ENCODE results near the gene ZFP62.
"Not testable (repeated sequence)": the region's sequence is repeated elsewhere in the genome, so short reads cannot be mapped to it uniquely, and the experiment has no call there.

ZFP62 gene

DNA sequence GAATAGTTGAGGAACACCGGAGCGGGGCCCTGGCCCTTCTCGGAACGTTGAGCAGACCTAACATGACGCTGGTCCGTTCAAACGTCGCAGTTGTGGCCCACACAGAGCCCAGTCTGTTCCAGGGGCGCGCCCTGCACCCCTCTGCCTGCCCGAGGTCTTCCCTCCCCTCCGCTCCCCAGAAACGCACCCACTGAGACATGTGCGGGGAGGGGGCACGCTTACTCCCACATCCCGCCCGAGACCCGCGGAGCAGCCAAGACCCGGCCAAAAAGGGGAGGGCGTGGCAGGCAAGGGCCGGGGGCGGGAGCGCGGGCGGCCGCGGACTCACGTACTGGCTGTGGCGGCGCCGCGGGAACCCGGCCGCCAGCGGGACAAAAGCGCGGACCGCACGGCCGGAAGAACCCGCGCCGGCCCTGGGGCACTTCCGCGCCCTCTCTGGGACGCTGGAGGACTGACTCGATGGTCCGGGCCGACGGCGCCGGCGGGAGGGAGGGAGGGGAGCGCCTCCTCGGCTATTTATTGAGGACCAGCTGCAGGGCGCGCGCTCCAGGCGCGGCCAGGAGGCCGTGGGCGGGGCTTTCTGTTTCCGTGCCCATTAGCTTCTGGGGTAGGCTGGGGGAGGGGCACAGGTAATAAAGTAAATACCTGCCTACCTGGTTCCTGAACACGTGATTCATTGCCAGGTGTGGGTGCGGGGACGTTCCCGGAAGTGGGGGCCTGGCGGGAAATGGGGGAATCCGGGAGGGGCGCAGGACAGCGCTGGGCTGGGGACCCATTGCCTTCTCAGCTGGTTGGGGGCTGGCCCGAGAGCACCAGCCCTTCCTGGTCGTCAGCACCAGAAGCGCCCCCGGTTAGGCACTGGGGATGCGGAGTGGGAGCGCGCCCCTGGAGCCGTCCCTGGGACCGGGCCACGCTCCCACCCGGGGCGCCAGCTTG lies at the start of gene ZFP62:
Gene ZFP62, minus strand, starts transcription at position 390 of the 936 bp plus-strand sequence. Its CDS starts 57 bp downstream, at position 333.
- peak; percentile 81 for DNase-seq (ENCODE audit: low read depth)

DNA sequence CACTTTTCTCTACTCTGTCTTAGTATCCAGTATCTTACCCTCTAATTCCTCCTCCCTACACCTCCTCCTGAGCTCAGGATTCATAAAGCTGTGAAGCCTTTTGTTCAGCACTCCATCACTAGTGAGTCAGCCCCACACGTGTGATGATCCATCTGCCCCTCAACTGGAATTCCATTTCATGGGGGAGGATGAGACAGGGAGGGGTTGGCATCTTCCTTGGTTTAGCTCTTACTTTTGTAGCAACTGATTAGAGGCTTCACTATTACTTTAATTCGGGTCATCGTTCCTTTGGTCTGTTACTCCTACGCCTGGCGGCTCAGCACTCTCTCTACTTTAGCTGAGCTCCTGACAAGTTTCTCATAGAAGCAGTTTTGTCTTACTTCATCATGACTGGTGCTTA lies 49.7 kb upstream of the ZFP62 start:
- no peak for DNase-seq (ENCODE audit: low read depth)

DNA sequence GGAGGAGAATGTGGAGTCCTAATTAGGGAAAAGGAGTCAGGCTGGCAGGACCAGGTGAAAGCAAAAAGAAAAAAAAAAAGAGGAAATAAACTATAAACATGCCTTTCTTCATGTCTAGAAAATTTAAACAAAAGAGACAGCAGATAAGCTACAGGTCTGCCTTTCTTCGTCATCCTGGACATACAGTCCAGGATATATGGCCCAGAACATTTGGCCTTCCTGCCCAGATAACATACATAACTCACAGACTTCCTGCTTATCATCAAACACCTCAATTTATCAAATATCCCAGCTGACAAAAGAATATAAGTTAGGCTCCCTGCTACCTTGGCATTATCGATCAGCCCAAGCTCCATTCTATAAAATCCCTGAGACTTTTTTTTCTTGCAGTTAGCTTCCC lies 49.1 kb upstream of the ZFP62 start:
- DNase-seq (ENCODE audit: low read depth): no peak

DNA sequence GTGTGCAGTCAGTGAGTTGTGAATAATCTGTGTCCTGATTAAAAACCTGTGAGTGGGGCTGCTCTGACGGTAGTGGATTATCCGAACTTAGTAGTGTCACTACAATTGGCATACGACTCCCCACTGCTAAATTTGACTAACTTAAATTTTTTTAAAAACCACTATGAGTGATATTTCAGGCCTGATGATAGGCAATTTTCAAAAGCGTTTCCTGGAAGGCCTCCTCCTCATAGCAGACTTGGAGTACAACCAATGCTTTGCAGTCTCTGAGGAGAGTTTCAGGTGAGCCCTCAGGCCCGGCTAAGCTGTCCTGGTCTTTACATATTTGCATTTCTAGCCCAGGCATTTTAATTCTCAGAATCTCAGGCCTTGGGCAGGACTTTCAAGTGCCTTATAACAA lies 48.7 kb upstream of the ZFP62 start:
- no peak for DNase-seq (ENCODE audit: low read depth)

DNA sequence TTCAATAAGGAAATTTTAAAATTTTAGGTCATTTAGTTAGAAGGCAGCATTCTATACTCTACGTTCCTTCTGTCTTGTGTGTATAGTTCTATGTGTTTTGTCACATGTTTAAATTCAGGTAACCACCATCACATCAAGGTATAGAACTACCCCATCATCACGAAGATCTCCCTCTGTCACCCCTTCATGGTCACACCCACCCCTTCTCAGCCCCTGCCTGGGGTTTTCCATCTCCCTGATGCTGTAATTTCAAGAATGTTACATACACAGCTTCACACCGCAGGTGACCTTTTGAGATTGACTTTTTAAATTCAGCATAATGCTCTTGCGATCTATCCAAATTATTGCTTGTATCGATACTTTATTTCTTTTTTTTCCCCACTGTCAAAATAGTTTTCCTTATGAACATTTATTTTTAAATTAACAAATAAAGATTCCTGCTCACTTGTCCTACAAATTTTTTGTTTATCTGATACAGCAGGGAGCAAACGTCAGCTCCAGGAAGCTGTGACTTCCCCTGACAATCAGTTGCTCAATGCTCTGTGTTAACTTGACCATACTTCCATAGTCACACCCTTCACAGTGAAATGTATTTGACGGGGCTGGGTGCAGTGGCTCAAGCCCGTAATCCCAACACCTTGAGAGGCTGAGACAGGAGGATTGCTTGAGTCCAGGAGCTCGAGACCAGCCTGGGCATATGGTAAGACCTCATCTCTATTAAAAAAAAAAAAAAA lies 48.1 kb upstream of the ZFP62 start:
- DNase-seq (ENCODE audit: low read depth): no peak

DNA sequence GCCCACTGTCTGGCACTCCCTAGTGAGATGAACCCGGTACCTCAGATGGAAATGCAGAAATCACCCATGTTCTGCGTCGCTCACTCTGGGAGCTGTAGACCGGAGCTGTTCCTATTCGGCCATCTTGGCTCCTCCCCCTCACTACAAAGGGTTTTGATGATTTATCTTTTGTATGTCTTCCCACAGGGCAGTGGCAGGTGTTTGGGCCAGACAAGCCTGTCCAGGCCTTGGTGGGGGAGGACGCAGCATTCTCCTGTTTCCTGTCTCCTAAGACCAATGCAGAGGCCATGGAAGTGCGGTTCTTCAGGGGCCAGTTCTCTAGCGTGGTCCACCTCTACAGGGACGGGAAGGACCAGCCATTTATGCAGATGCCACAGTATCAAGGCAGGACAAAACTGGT lies 47.3 kb upstream of the ZFP62 start:
- no peak for DNase-seq (ENCODE audit: low read depth)

DNA sequence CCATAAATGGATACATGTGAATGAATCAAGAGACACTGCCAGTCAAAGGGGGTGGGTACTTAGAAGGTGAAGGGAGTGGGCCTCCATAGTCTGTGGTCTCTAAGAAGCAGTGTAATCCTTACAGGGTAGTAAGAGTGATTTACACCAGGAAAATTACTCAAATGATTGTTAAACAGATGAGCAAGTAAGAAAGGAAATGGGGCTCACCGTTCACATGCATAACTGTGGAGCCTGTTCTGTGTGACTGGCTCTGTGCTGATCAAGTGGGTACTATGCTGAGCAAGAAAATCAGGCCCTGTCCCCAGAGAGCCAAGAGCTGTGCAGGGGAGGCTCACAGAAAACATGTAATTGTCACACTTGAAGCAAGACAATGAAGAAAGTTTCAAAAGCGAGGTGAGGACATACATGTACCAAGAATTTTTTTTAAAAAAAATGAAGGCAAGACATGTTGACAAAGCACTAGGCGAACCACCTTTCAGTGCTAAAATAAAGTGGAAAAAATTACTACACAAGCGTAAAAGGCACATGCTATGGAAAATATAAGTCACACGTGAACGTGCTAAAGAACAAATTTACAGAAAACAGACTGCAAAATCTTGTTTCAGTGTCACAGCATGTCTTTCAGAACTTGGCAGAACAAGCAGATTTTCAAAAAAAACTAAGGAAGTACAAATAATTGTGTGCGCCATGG lies 40.4 kb upstream of the ZFP62 start:
- DNase-seq (ENCODE audit: low read depth): no peak

DNA sequence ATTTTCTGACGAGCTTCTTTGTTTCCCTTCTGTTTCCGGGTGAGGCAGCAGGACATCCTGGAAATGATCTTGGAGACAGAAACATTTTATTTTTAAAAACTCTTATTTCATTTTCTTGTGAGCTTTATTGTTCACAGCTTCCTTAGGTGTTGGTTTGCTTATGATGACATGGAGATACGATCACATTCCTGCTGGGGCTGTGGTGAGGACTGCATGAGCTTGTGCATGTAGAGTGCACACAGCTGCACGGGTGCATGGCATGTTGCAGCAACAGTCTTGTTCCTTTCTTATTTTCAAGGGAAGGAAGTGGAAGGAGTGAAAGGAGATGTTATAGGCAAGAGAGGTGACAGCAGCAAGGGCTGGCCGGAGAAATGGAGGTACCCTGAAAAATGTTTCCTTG lies 39.1 kb upstream of the ZFP62 start:
- no peak for DNase-seq (ENCODE audit: low read depth)

DNA sequence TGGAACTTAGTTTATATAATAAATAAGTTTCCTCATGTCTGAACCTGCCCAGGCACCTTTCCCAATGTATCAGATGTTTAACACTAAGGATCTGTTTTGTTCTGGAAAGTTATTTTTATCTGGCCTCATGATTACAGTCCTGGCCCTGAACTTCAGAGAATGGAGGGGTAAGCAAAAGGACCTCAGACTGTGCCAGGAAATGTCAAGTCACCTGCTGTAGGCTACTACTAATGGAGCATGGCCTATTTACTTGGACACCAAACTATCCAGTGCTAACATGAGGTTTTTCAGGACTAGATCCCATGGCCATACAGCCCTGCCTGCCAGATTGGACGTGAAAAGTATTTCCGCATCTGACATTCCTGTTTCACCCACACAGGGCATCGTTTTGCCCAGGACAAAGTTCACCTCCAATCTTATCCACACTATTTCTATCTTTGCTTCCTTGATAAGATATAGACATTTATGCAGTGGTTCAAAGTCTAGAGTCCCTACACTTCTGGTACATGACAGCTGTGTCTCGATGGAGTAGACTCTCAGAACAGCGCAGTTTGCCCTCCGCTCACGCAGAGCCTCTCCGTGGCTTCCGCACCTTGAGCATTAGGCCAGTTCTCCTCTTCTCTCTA lies 37.7 kb upstream of the ZFP62 start, which contains the start of gene BTNL8:
Gene BTNL8, plus strand, starts transcription at position 539 of the 626 bp plus-strand sequence. CDS start 152 bp downstream, outside the sequence.
- DNase-seq (ENCODE audit: low read depth): no peak

DNA sequence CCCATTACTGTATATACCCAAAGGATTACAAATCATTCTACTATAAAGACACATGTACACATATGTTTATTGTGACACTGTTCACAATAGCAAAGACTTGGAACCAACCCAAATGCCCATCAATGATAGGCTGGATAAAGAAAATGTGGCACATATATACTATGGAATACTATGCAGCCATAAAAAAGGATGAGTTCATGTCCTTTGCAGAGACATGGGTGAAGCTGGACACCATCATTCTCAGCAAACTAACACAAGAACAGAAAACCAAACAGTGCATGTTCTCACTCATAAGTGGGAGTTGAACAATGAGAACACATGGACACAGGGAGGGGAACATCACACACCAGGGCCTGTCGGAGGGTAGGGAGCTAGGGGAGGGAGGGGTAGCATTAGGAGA lies 34.3 kb upstream of the ZFP62 start:
- not testable (repeated sequence) for DNase-seq (ENCODE audit: low read depth)

DNA sequence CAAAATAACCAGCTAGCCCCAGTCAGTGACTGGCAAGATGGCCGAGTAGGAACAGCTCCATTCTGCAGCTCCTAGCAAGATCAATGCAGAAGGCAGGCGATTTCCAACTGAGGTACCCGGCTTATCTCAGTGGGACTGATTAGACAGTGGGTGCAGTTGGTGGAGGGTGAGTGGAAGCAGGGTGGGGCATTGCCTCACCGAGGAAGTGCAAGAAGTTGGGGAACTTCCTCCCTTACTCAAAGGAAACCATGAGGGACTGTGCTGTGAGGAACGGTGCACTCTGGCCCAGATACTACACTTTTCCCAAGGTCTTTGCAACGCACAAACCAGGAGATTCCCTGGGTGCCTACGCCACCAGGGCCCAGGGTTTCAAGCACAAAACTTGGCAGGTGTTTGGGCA lies 28.3 kb upstream of the ZFP62 start:
- no peak for DNase-seq (ENCODE audit: low read depth)

DNA sequence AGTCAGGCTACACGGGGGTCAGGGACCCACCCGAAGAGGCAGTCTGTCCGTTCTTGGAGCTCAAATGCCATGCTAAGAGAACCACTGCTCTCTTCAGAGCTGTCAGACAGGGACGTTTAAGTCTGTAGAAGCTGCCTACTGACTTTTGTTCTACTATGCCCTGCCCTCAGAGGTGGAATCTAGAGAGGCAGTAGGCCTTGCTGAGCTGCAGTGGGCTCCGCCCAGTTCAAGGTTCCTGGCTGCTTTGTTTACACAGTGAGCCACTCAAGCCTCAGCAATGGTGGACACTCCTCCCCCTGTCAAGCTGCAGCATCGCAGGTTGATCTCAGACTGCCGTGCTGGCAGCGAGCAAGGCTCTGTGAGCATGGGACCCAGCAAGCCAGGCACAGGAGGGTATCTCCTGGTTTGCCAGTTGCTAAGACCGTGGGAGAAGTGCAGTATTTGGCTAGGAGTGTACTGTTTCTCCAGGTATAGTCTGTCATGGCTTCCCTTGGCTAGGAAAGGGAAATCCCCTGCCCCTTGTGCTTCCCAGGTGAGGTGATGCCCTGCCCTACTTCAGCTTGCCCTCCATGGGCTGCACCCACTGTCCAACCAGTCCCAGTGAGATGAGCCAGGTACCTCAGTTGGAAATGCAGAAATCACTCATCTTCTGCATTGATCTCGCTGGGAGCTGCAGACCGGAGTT lies 24.9 kb upstream of the ZFP62 start:
- not testable (repeated sequence) for DNase-seq (ENCODE audit: low read depth)

DNA sequence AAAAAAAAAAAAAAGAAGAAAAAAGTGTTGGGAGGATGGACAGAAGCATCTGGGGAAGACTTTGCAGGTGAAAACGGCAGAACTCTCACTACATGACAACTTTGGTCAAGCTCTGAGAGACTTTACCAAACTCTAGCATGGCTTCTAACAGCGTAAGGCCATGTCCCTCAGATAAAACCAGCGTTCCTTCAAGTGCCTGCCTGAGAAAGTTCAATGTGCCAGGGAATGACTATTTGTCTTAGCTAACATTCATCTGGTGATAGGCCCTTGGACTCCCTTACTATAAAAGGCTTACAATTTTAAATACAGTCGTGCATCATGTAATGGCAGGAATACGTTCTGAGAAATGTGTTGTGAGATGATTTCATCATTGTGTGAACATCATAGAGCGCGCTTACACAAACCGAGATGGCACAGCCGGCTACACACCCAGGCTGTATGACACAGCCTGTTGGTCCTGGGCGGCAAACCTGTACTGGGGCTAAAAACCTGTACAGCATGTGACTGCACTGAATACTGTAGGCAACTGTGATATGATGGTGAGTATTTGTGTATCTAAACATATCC lies 14.9 kb upstream of the ZFP62 start:
- DNase-seq (ENCODE audit: low read depth): no peak

DNA sequence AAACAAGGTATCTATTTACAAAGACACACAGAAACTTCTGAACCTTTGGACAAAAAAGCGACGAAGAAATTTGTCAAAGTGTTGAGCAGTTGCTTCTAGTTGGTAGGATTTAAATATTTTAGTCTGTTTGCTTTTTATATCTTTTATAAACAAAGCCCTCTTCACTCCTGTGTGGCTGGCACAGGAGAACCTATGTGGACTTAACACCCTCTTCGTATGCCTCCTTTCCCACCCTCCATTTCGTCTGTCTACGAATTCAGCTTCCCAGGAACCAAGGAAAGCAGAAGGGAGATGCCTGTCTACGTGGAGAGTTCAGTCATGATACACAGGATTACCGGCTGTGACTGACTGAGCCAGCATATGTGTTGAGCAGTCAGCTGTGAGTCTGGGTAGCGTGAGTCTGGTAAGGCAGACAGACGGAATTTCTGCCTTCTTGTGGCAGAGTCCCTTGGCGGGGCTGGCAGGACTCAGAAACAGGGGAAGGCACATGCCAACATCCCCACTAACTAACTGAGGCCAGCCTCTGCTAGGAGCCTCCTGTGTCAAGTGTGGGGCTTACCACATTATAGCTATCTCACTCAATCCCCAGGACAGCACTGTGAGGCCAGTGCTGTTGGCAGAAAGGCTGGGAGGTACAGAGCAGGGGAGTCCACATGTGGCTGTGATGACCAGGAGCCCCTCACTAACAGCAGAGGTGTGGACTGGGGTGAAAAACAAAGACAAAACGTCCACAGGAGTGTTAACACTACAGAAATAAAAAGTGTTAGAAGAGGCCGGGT lies 13.9 kb upstream of the ZFP62 start:
- DNase-seq (ENCODE audit: low read depth): no peak

DNA sequence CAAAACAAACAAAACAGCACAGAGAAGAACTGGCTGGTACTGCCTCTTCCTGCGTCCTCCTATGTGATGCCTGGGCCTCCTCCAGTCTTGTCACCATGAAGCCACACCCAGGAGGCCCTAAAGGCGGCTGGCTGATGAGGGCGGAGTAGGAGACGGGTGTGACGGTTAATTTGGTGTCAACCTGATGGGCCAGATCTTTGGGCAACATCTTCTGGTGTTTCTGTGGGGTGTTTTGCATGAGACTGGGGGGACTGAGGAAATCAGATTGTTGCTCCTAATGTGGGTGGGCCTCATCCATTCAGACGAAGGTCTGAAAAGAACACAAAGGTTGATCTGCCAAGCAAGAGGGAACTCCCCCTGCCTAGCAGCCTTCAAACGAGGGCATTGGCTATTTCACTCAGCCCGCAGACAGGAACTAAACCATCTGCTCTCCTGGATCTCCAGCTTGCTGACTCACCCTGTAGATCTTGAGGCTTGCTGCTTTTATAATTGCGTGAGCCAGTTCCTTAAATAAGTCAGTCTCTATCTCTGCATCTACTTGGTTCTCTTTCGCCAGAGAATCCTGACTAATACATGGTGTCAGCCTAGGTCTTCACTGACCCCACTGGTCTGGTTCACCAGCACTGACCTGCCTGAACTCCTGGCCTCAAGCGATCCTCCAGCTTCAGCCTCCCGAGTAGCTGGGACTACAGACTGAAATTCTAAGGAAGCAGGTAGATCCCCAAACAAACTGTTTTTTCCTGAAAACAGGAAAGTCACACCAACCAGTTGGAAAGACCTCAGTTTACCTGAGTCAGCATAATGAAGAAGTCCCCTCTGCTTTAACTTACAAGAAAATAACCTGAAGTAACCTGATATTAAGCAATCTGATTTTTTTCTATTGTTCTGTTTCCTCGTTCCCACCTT lies 12.8 kb upstream of the ZFP62 start:
- no peak for DNase-seq (ENCODE audit: low read depth)

DNA sequence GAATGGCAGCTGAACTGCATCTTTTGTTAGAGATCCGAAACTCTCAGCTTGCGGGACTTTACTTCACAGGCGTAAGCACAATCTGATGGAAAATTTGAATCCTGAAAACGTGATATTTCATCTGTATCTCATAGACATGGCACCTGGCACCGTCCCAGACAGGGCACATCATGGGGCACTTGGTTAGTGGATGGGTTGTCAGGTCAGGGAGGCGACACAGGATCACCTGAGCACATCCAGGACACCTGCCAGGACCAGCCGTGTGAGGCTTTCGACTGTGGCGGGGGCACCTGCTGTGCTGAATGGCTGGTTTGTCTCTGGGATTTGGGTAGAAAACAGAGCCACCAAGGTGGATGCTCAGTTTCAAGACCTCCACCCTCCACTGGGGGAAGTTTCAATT lies 11.3 kb upstream of the ZFP62 start:
- no peak for DNase-seq (ENCODE audit: low read depth)

DNA sequence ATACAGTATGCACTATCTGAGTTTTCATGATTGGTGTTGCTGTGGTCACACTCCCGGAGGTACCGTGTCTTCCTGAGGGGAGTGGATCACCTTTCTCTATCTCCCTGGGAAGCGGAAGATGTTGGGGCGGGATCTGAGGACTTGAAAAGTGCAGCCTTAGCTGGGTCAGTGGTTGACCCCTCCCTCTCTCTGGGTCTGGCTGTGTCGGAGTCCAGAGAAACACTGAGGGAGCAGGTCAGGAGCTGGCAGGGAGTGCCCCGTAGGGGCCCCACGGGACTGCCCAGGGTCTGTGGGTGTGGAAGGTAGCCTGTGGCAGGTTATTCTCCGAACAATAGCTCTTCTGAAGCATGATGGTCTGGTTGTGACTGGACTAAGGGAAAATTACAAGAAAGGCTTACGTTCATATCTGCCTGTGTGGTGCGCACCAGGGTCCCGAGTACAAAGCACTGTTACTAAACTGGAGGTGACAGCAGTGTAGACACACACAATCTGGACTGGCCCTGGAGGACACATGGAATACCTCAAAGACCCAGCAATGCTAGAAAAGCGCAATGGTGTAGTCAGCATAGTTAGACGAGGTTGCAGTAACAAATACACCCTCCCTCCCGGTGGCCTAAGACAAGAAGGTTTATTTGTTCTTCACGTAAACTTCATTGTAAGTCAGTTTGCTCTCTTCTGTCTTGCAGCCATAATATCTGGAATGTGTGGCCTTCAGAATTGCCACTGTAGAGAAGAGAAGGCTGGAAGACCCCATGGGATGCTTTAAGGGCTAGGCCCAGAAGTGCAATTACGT lies 9.4 kb upstream of the ZFP62 start:
- no peak for DNase-seq (ENCODE audit: low read depth)

DNA sequence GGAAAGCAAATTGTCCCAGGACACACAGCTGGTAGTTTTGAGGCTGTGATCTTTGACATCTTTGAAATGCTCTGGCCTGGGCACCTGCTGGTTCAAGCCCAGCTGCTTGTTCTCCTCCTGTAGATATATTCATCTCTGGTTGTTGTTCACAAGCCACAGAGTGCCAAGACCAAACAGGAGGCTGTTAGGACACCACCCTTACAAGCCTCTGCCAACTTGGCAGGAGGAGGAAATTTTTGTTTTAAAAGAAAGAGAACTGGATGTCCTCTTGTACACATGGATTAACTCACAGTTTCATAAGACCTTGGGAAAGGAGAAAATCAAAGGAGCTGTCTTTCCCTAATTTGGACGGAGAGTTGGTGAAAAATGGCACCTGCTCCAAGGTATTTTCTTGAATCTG lies 8.5 kb upstream of the ZFP62 start:
- DNase-seq (ENCODE audit: low read depth): no peak
